ENCODE data around the gene RPL27A. TPM values are rescaled to one million over a fixed set of nuclear protein-coding genes. Genes with fewer than 3 reads are reported as not detected.

RPL27A gene
- total and polyA plus RNA-seq, 7 donors = 1,472 to 4,200 (median 2,262) TPM

- Histone ChIP-seq H3K9me3 (no peaks in the 10 kb centered on the region), H3K4me1 (peaks cover 0 to 42% (median 25%) of the 10 kb centered on the region in 4 donors), H3K4me3 (no peak overlapping the region), H3K27me3 (no peaks in the 10 kb centered on the region), H3K36me3 (peaks cover 56 to 98% (median 81%) of the 10 kb centered on the region in 4 donors), H3K27ac (peak overlapping the region; percentile 76 to 98 (median 94))
- intact Hi-C loops (cut with DNase I) = no loop called here
- 83 to 91% methylated on average over 11 of the region's 11 CpGs for WGBS, 2 donors
- peak; percentile 60 for DNase-seq
- TF ChIP-seq POLR2AphosphoS5 (IDR thresholded peaks at IDR 0.05) = no peak
- TF ChIP-seq EP300 (IDR thresholded peaks at IDR 0.05) = no peak
- TF ChIP-seq POLR2A (IDR thresholded peaks at IDR 0.05) = no peak
- TF ChIP-seq CTCF (IDR thresholded peaks at IDR 0.05) = no peak
These were observed 16.4 kb downstream of the RPL27A start for GRCh38 chr11:8698917-8699441.

- intact Hi-C loops (cut with DNase I) = no loop called here
- TF ChIP-seq POLR2AphosphoS5 (IDR thresholded peaks at IDR 0.05) (no peak), EP300 (IDR thresholded peaks at IDR 0.05) (no peak)
- Histone ChIP-seq H3K36me3 (peaks cover 47 to 98% (median 76%) of the 10 kb centered on the region in 4 donors), H3K4me1 (peaks cover 0 to 49% (median 29%) of the 10 kb centered on the region in 4 donors), H3K27me3 (no peaks in the 10 kb centered on the region), H3K4me3 (no peak overlapping the region), H3K9me3 (no peaks in the 10 kb centered on the region), H3K27ac (peak overlapping the region; percentile 76 to 98 (median 94))
- DNase-seq = peak; percentile 65
- 9 to 25% methylated on average over 3 of the region's 3 CpGs for WGBS, 2 donors
These were observed 17.3 kb downstream of the RPL27A start for GRCh38 chr11:8699903-8700302.

GRCh38 chr11:8701891-8702597, 19.5 kb downstream of the RPL27A start:
- H3K36me3 ChIP-seq = peaks cover 33 to 98% (median 65%) of the 10 kb centered on the region in 4 donors
- 92 to 95% methylated on average over 10 of the region's 10 CpGs for whole genome bisulfite sequencing, 2 donors
- peaks cover 0 to 70% (median 43%) of the 10 kb centered on the region in 4 donors for H3K4me1 ChIP-seq
- no peaks in the 10 kb centered on the region for H3K27me3 ChIP-seq
- TF ChIP-seq POLR2AphosphoS5 (IDR thresholded peaks at IDR 0.05) (no peak), CTCF (IDR thresholded peaks at IDR 0.05) (no peak), EP300 (IDR thresholded peaks at IDR 0.05) (no peak), POLR2A (IDR thresholded peaks at IDR 0.05) (no peak)
- no peak for DNase-seq
- H3K4me3 ChIP-seq = no peak overlapping the region
- no peaks in the 10 kb centered on the region for H3K9me3 ChIP-seq
- intact Hi-C loops (cut with DNase I) = no loop called here
- peak overlapping the region; percentile 76 to 98 (median 94) for H3K27ac ChIP-seq

- WGBS, 2 donors = 93 to 94% methylated on average over 14 of the region's 14 CpGs
- no peak overlapping the region for H3K4me3 ChIP-seq
- peaks cover 27 to 97% (median 59%) of the 10 kb centered on the region in 4 donors for H3K36me3 ChIP-seq
- intact Hi-C loops (cut with DNase I) = no loop called here
- peaks cover 0 to 76% (median 48%) of the 10 kb centered on the region in 4 donors for H3K4me1 ChIP-seq
- H3K9me3 ChIP-seq = no peaks in the 10 kb centered on the region
- H3K27ac ChIP-seq = peak overlapping the region; percentile 90 to 98 (median 96)
- TF ChIP-seq EP300 (IDR thresholded peaks at IDR 0.05) (no peak), CTCF (IDR thresholded peaks at IDR 0.05) (no peak), POLR2AphosphoS5 (IDR thresholded peaks at IDR 0.05) (no peak), POLR2A (IDR thresholded peaks at IDR 0.05) (no peak)
- DNase-seq = no peak
- H3K27me3 ChIP-seq = no peaks in the 10 kb centered on the region
These were observed 20.0 kb downstream of the RPL27A start for GRCh38 chr11:8702598-8702915.

- WGBS, 2 donors = 89 to 92% methylated on average over 2 of the region's 2 CpGs
- Histone ChIP-seq H3K4me1 (peaks cover 4 to 89% (median 62%) of the 10 kb centered on the region in 4 donors), H3K36me3 (peaks cover 21 to 81% (median 45%) of the 10 kb centered on the region in 4 donors), H3K4me3 (no peak overlapping the region), H3K27ac (peak overlapping the region; percentile 90 to 98 (median 96)), H3K9me3 (no peaks in the 10 kb centered on the region), H3K27me3 (no peaks in the 10 kb centered on the region)
- intact Hi-C loops (cut with DNase I) = no loop called here
- DNase-seq = no peak
- TF ChIP-seq EP300 (IDR thresholded peaks at IDR 0.05) = no peak
- TF ChIP-seq POLR2AphosphoS5 (IDR thresholded peaks at IDR 0.05) = no peak
- TF ChIP-seq CTCF (IDR thresholded peaks at IDR 0.05) = no peak
- TF ChIP-seq POLR2A (IDR thresholded peaks at IDR 0.05) = no peak
These were observed 21.5 kb downstream of the RPL27A start for GRCh38 chr11:8704136-8704535.
